NCI-H748 (cell line): ENCODE data around the gene OR8K1.

Experiments used
- DNase-seq: peaks from one replicate; lab custom pipeline; 2025; ENCODE audit not compliant: unreplicated experiment; lab: John Stamatoyannopoulos, UW

OR8K1 gene

GRCh38 chr11:56345739-56346138 lies at the start of gene OR8K1:
TSS of gene OR8K1 (plus strand) at chr11:56346039. CDS start at chr11:56346039, 0 bp downstream.
- DNase-seq = no peak

- peak; percentile 78 for DNase-seq
These were observed 48.9 kb upstream of the OR8K1 start for GRCh38 chr11:56296898-56297297.

GRCh38 chr11:56307836-56308235 lies 38.0 kb upstream of the OR8K1 start:
- no peak for DNase-seq

GRCh38 chr11:56314844-56315243 lies 31.0 kb upstream of the OR8K1 start, which contains the start of gene OR8K3:
TSS of gene OR8K3 (plus strand) at chr11:56315144. CDS start at chr11:56318307, 3,163 bp downstream.
- no peak for DNase-seq

GRCh38 chr11:56331861-56332491 lies 13.9 kb upstream of the OR8K1 start:
- DNase-seq = no peak

- no peak for DNase-seq
These were observed 12.7 kb upstream of the OR8K1 start for GRCh38 chr11:56333156-56333555.

- DNase-seq = no peak
These were observed 5.5 kb upstream of the OR8K1 start for GRCh38 chr11:56340289-56340688.

GRCh38 chr11:56353991-56354390 lies 8.2 kb downstream of the OR8K1 start, which contains the start of gene OR8J1:
TSS of gene OR8J1 (plus strand) at chr11:56354291. CDS start at chr11:56360247, 5,956 bp downstream.
- DNase-seq = no peak

GRCh38 chr11:56375324-56375723 lies 29.5 kb downstream of the OR8K1 start, which contains the start of gene OR8U1:
TSS of gene OR8U1 (plus strand) at chr11:56375624. CDS start at chr11:56375624, 0 bp downstream.
- no peak for DNase-seq

- DNase-seq = no peak
These were observed 34.3 kb downstream of the OR8K1 start for GRCh38 chr11:56380120-56380519.

- no peak for DNase-seq
These were observed 48.5 kb downstream of the OR8K1 start for GRCh38 chr11:56394381-56394780.

GRCh38 chr11:56396047-56396446 lies 50.2 kb downstream of the OR8K1 start:
- DNase-seq = peak; percentile 44
